AG08396 (cell line): ENCODE data around the gene RASL11B.

Experiments used
- DNase-seq: peaks from one replicate; pipeline ENCODE4 v3.0.0; 2012; ENCODE audit warnings: low spot score, mixed read lengths

RASL11B gene

DNA sequence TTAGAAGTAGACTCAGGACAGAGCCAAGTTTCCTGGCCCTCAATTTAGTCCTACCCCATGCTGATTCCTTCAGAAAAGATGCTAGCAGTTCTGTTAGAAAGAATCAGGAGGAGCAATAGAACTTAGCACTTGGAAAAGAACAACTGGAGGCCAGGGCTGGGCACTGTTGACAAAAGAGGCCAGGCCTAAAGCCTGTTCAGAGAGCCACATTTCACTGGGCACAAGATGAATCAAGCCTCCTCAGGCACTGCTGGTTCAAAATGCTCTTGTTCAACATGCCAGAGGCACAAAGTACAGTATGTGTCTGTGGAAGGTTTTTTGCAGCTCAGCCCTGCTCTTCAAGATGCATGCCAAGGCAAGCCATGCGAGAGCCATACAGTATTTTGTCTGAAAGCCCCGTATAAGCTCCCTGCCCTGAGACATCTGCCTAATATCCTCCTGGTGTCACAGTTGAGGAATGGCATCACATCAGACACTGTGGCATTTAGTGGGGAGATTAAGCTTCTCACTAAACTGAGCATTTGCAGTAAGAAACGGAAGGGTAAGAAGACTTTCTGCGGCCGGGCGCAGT, 53.7 kb downstream of the RASL11B start:
- DNase-seq, result no peak
